OCI-LY1 (cell line): ENCODE results near the gene PRMT7.

Experiments used
- H2AFZ ChIP-seq: fragments of 200-600 bp; sonication (generic), shearing (Covaris generic); 2 replicates; pipeline ENCODE4 v1.6.0; 2014; ENCODE audit warnings: antibody characterized with exemption, mild to moderate bottlenecking, low read length
- H3F3A ChIP-seq: fragments of 200-600 bp; sonication (generic), shearing (Covaris generic); 2 replicates; pipeline ENCODE4 v1.6.0; 2014; ENCODE audit warnings: mild to moderate bottlenecking, antibody characterized with exemption, low read length, moderate library complexity; ENCODE audit not compliant: insufficient read depth
- H3K27ac ChIP-seq: fragments of 200-600 bp; sonication (generic); 2 replicates; pipeline ENCODE4 v1.5.1; 2014; ENCODE audit warnings: low read length, mixed run types, mild to moderate bottlenecking, low read depth; ENCODE audit not compliant: poor library complexity, severe bottlenecking
- H3K27me3 ChIP-seq: fragments of 200-600 bp; sonication (generic); 2 replicates; pipeline ENCODE4 v1.6.0; 2014; ENCODE audit warnings: antibody characterized with exemption, mild to moderate bottlenecking, low read length, moderate library complexity; ENCODE audit not compliant: insufficient read depth
- H3K36me3 ChIP-seq: fragments of 200-600 bp; sonication (generic); 2 replicates; pipeline ENCODE4 v1.6.1; 2014; ENCODE audit warnings: mild to moderate bottlenecking, antibody characterized with exemption, low read length, moderate library complexity, mixed read lengths; ENCODE audit not compliant: insufficient read depth
- H3K4me1 ChIP-seq: fragments of 200-600 bp; sonication (generic); 2 replicates; pipeline ENCODE4 v1.5.1; 2014; ENCODE audit warnings: mild to moderate bottlenecking, low read length, moderate library complexity; ENCODE audit not compliant: insufficient read depth, severe bottlenecking
- H3K4me2 ChIP-seq: fragments of 200-600 bp; sonication (generic), shearing (Covaris generic); 2 replicates; pipeline ENCODE4 v1.6.1; 2014; ENCODE audit warnings: low read length
- H3K4me3 ChIP-seq: fragments of 200-600 bp; sonication (generic); 2 replicates; pipeline ENCODE4 v1.5.1; 2014; ENCODE audit warnings: low read length, low read depth, mild to moderate bottlenecking, mixed read lengths; ENCODE audit not compliant: poor library complexity, severe bottlenecking
- H3K79me2 ChIP-seq: fragments of 200-600 bp; shearing (Covaris generic); 2 replicates; pipeline ENCODE4 v1.6.1; 2016; ENCODE audit warnings: mixed run types, low read length, mixed read lengths; ENCODE audit not compliant: insufficient read depth
- H3K9ac ChIP-seq: fragments of 200-600 bp; sonication (generic), shearing (Covaris generic); 2 replicates; pipeline ENCODE4 v1.6.1; 2014; ENCODE audit warnings: mild to moderate bottlenecking, low read length, mixed read lengths
- H3K9me2 ChIP-seq: fragments of 200-600 bp; sonication (generic), shearing (Covaris generic); 2 replicates; pipeline ENCODE4 v1.6.1; 2014; ENCODE audit warnings: low read depth, mild to moderate bottlenecking, low read length, mixed read lengths
- H3K9me3 ChIP-seq: fragments of 200-600 bp; shearing (Covaris generic); 2 replicates; pipeline ENCODE4 v1.6.1; 2014; ENCODE audit warnings: low read length, mixed read lengths
- H4K20me1 ChIP-seq: fragments of 200-600 bp; sonication (generic), shearing (Covaris generic); 2 replicates; pipeline ENCODE4 v1.6.0; 2016; ENCODE audit warnings: mild to moderate bottlenecking, low read length; ENCODE audit not compliant: insufficient read depth
- EZH2 ChIP-seq: fragments of 200-600 bp; sonication (generic), shearing (Covaris generic); IDR thresholded peaks from 2 replicates; pipeline ENCODE4 v1.8.0; 2017; ENCODE audit warnings: borderline replicate concordance, mixed run types, mild to moderate bottlenecking, antibody characterized with exemption, low read length, moderate library complexity, mixed read lengths
- TF ChIP-seq, protein P1 (sequence below): fragments of 200-600 bp; sonication (generic), shearing (Covaris generic); IDR thresholded peaks from 2 replicates; pipeline ENCODE4 v1.5.1; 2017; ENCODE audit warnings: mild to moderate bottlenecking, antibody characterized with exemption, low read length, moderate library complexity, mixed read lengths

Gene PRMT7

DNA sequence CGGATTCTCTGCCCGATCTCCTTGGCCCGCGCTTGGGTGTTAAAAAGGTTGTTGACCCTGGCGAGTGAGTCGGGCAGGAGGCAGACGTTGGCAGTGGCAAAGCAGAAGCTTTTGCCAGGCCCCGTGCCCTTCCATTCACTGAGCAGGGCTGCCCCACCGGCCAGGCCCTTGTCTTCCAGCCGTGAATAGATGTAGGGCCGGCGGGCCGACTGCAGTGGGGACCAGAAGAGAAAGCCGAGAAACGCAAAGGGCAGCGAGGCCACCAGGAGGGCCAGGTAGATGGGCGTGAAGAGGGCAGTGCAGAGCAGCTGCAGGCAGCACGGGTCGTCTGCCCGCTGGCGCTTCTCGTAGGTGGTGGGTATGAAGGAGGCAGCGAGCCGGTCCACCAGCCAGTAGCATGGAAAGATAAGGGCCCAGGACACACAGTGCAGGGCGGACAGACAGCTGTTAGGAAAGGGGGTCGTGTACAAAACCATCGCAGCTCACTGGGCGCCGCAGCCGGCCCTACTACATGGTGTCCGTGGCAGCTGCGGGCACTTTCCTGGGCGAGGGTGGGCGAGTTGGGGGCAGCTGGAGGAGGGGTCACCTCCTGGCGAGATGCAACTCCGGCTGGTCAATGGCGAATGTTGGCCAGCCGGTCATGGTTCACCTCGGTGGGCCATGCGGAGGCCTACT lies 61.0 kb downstream of the PRMT7 start:
- no peaks in the 10 kb centered on the region for H3F3A ChIP-seq
- no peak overlapping the region for H3K27ac ChIP-seq
- TF ChIP-seq, protein P1, sequence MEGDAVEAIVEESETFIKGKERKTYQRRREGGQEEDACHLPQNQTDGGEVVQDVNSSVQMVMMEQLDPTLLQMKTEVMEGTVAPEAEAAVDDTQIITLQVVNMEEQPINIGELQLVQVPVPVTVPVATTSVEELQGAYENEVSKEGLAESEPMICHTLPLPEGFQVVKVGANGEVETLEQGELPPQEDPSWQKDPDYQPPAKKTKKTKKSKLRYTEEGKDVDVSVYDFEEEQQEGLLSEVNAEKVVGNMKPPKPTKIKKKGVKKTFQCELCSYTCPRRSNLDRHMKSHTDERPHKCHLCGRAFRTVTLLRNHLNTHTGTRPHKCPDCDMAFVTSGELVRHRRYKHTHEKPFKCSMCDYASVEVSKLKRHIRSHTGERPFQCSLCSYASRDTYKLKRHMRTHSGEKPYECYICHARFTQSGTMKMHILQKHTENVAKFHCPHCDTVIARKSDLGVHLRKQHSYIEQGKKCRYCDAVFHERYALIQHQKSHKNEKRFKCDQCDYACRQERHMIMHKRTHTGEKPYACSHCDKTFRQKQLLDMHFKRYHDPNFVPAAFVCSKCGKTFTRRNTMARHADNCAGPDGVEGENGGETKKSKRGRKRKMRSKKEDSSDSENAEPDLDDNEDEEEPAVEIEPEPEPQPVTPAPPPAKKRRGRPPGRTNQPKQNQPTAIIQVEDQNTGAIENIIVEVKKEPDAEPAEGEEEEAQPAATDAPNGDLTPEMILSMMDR: no peak
- TF ChIP-seq EZH2: no peak
- H3K79me2 ChIP-seq: no peaks in the 10 kb centered on the region
- no peak overlapping the region for H2AFZ ChIP-seq
- H3K4me3 ChIP-seq: no peak overlapping the region
- no peaks in the 10 kb centered on the region for H3K36me3 ChIP-seq
- peaks cover 7% of the 10 kb centered on the region; the same call in 1 of the 2 replicates for H3K27me3 ChIP-seq
- no peak overlapping the region for H3K9ac ChIP-seq
- peaks cover 10% of the 10 kb centered on the region for H3K4me1 ChIP-seq
- H3K9me3 ChIP-seq: no peaks in the 10 kb centered on the region
- H4K20me1 ChIP-seq: no peaks in the 10 kb centered on the region
- no peaks in the 10 kb centered on the region for H3K9me2 ChIP-seq
- no peak overlapping the region for H3K4me2 ChIP-seq

GRCh38 chr16:68372381-68372720 lies 61.5 kb downstream of the PRMT7 start:
- no peak overlapping the region for H3K9ac ChIP-seq
- H3K79me2 ChIP-seq: no peaks in the 10 kb centered on the region
- H3K4me3 ChIP-seq: no peak overlapping the region

GRCh38 chr16:68372806-68373205 lies 62.0 kb downstream of the PRMT7 start:
- Histone ChIP-seq H3K27me3 (peaks cover 7% of the 10 kb centered on the region; the same call in 1 of the 2 replicates), H3K79me2 (no peaks in the 10 kb centered on the region), H2AFZ (no peak overlapping the region), H3F3A (no peaks in the 10 kb centered on the region), H3K4me3 (no peak overlapping the region), H3K9me3 (no peaks in the 10 kb centered on the region), H3K9me2 (no peaks in the 10 kb centered on the region), H3K4me2 (no peak overlapping the region), H4K20me1 (no peaks in the 10 kb centered on the region), H3K36me3 (no peaks in the 10 kb centered on the region), H3K27ac (no peak overlapping the region), H3K4me1 (peaks cover 10% of the 10 kb centered on the region), H3K9ac (no peak overlapping the region)
- TF ChIP-seq, protein P1: no peak
- no peak for TF ChIP-seq EZH2

More at GRCh38 chr16:68372381-68372720, 61.5 kb downstream of the PRMT7 start:
- Histone ChIP-seq H4K20me1 (no peaks in the 10 kb centered on the region), H3K27me3 (peaks cover 7% of the 10 kb centered on the region; the same call in 1 of the 2 replicates), H2AFZ (no peak overlapping the region), H3K4me2 (no peak overlapping the region), H3K9me2 (no peaks in the 10 kb centered on the region), H3K36me3 (no peaks in the 10 kb centered on the region), H3K4me1 (peaks cover 10% of the 10 kb centered on the region), H3K27ac (no peak overlapping the region), H3F3A (no peaks in the 10 kb centered on the region), H3K9me3 (no peaks in the 10 kb centered on the region)
- TF ChIP-seq, protein P1: no peak
- no peak for TF ChIP-seq EZH2
